Thyroid gland (tissue), 4 donors: ENCODE data around the gene ASCC3. TPM values are rescaled to one million over a fixed set of nuclear protein-coding genes. Genes with fewer than 3 reads are reported as not detected.

ENCODE experiments used
- DNase-seq, 2 donors: peaks; one replicate each; pipeline ENCODE4 v3.0.0-alpha.2; 2019
- H3K27ac ChIP-seq, 3 donors: fragments of 200-600 bp; sonication (generic); 1 replicate in 2 of 3; 2 replicates in 1 of 3; pipeline ENCODE4 v1.5.1; 2016 to 2019; ENCODE audit warnings: mild to moderate bottlenecking in 1 of 3, moderate library complexity in 1 of 3
- H3K27me3 ChIP-seq: fragments of 200-600 bp; sonication (generic); one replicate; pipeline ENCODE4 v1.5.1; 2019
- H3K36me3 ChIP-seq, 2 donors: fragments of 200-600 bp; sonication (generic); one replicate each; pipeline ENCODE4 v1.5.1; 2016 to 2019
- H3K4me1 ChIP-seq, 2 donors: fragments of 200-600 bp; sonication (generic); one replicate each; pipeline ENCODE4 v1.5.1; 2017 to 2019
- H3K4me3 ChIP-seq, 3 donors: fragments of 200-600 bp; sonication (generic); replicated peaks in 1 of 3; 1 replicate in 2 of 3; 2 replicates in 1 of 3; pipeline ENCODE4 v1.5.1; 2016; ENCODE audit warnings: mild to moderate bottlenecking in 1 of 3
- H3K9me3 ChIP-seq: fragments of 200-600 bp; sonication (generic); one replicate; pipeline ENCODE4 v1.5.1; 2017
- CTCF ChIP-seq, 6 experiments: fragments of 200-600 bp in 3 of 6; fragments of 450-650 bp in 3 of 6; sonication (generic) in 3 of 6; IDR thresholded peaks; one replicate each; pipeline ENCODE4 v1.5.1; 2016 to 2019; ENCODE audit warnings: antibody characterized with exemption in 6 of 6, mild to moderate bottlenecking in 2 of 6, inconsistent platforms in 1 of 6, moderate library complexity in 1 of 6
- POLR2A ChIP-seq, 2 donors: fragments of 450-650 bp; IDR thresholded peaks; one replicate each; pipeline ENCODE4 v1.6.1; 2017; ENCODE audit warnings: antibody characterized with exemption in 2 of 2, mild to moderate bottlenecking in 2 of 2, moderate library complexity in 1 of 2
- WGBS, 2 donors: methylation state at CpG; one replicate each; pipeline ENCODE4 v1.1.5; 2017; 5-methylcytosine and 5-hydroxymethylcytosine counted together
- intact Hi-C: fragments of 100-400 bp; cut with DNase I; formaldehyde crosslinking; loops from one replicate; pipeline ENCODE4 v1.15.1; 2023
- total RNA-seq, 4 donors: library from RNA; depleted of rRNA; stranded (reverse); fragments of >200 nt; gene quantifications; one replicate each; pipeline ENCODE4 v1.2.3, GENCODE V29; 2016

Gene ASCC3
- total RNA-seq, 4 donors from 2014 or later = 27.3 to 40.1 (median 33.8) TPM

DNA sequence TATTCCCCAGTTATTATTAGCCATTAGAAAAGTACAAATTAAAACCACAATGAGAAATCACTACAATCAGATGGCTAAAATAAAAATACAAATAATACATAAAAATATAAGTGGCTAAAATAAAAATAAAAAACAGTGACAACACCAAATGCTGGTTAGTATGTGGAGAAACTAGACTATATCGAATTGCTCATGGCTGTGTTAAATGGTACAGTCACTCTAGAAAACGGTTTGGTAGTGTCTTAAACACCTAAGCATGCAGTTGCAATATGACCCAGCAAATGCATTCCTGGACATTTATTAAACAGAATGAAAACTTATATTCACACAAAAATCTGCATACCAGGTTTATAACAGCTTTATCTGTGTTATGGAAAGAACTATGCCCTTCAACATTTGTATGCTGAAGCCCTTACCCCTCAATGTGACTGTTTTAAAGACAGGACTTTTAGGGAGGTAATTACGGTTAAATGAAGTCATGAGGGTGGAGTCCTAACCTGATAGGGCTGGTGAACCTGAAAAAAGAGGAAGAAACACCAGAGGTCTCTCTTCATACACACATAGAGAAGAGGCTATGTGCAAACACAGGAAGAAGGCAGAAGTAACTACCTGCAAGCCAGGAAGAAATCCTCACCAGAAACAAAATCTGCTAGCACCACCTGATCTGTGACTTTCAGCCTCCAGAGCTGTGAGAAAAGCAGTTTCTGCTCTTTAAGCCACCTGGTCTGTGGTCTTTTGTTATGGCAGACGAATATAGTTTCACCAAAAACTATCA, 84.9 kb downstream of the ASCC3 start:
- Histone ChIP-seq H3K36me3 (no peaks in the 10 kb centered on the region), H3K27me3 (no peaks in the 10 kb centered on the region), H3K27ac (no peak overlapping the region), H3K4me1 (no peaks in the 10 kb centered on the region), H3K4me3 (no peak overlapping the region), H3K9me3 (no peaks in the 10 kb centered on the region)
- intact Hi-C loops = no loop called here
- 95 to 97% methylated on average over 4 of the region's 4 CpGs for WGBS, 2 donors
- no peak for TF ChIP-seq CTCF (IDR thresholded peaks at IDR 0.05)
- TF ChIP-seq POLR2A (IDR thresholded peaks at IDR 0.05) = no peak
- DNase-seq = no peak

DNA sequence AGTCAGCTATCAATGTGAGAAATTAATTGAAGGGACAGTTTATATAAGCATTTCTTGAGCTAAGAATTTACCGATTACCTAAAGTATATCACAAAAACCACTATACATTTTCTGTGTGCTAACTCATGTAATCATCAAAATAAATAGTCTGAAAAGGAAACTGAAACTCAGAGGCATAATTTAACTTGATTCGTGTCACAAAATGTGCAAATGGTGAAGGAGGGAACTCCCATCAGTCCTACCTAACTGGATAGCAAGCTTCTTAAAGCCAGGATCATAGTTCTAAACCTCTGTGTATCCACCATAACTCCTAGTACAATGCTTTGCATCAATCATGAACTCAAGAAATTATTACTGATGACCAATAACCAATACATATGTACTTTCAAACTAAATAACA, 91.0 kb downstream of the ASCC3 start:
- Histone ChIP-seq H3K4me3 (no peak overlapping the region), H3K27me3 (no peaks in the 10 kb centered on the region), H3K36me3 (no peaks in the 10 kb centered on the region), H3K27ac (no peak overlapping the region), H3K4me1 (no peaks in the 10 kb centered on the region), H3K9me3 (no peaks in the 10 kb centered on the region)
- TF ChIP-seq POLR2A (IDR thresholded peaks at IDR 0.05) (no peak), CTCF (IDR thresholded peaks at IDR 0.05) (no peak)
- no peak for DNase-seq
- WGBS, 2 donors = 89 to 94% methylated on average over 2 of the region's 2 CpGs
- intact Hi-C loops = no loop called here

DNA sequence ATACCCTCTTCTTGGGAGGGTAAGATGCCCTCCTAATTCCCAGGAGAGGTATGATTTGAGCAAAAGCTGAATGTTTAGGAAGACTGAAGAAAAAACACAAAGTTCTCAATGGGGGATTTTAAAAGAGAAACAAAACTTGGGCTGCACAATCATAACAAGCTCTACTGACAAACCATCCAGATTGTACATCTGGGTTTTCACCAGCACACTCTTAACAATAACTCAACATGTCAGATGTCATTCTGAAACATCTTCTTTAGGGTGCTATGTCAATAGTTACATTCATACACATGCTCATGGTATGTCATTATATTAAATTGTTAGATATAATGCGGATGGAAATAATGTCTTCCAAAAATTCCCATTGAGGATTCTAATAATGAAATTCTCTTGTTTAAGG, 95.1 kb downstream of the ASCC3 start:
- intact Hi-C loops = no loop called here
- WGBS, 2 donors = 96 to 97% methylated on average over 1 of the region's 1 CpG
- H3K4me3 ChIP-seq = no peak overlapping the region
- no peak for DNase-seq
- H3K27me3 ChIP-seq = no peaks in the 10 kb centered on the region
- H3K27ac ChIP-seq = no peak overlapping the region
- H3K36me3 ChIP-seq = no peaks in the 10 kb centered on the region
- TF ChIP-seq CTCF (IDR thresholded peaks at IDR 0.05) = no peak
- no peak for TF ChIP-seq POLR2A (IDR thresholded peaks at IDR 0.05)
- H3K4me1 ChIP-seq = no peaks in the 10 kb centered on the region
- no peaks in the 10 kb centered on the region for H3K9me3 ChIP-seq

DNA sequence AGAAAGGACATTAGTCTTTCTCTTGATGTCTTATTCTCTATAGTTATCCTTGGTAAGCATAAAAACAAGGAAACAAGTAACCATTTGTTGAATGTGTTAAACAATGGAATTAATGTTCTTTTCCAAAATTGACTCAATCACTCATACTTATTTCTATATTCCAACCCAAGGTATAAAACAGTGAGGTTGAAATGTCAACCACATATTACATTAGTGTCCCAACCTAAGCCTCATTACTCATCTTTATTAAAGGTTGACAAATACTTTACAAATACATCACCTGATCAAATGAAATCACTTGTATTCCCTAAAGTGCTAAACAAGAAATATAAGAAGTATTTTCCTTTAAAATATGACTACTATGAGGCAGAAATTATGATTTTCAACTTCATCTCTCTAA, 100.5 kb downstream of the ASCC3 start:
- H3K36me3 ChIP-seq = no peaks in the 10 kb centered on the region
- DNase-seq = no peak
- no peaks in the 10 kb centered on the region for H3K27me3 ChIP-seq
- no peak overlapping the region for H3K27ac ChIP-seq
- TF ChIP-seq POLR2A (IDR thresholded peaks at IDR 0.05) = no peak
- TF ChIP-seq CTCF (IDR thresholded peaks at IDR 0.05) = no peak
- no peaks in the 10 kb centered on the region for H3K9me3 ChIP-seq
- no peak overlapping the region for H3K4me3 ChIP-seq
- intact Hi-C loops = no loop called here
- H3K4me1 ChIP-seq = no peaks in the 10 kb centered on the region

DNA sequence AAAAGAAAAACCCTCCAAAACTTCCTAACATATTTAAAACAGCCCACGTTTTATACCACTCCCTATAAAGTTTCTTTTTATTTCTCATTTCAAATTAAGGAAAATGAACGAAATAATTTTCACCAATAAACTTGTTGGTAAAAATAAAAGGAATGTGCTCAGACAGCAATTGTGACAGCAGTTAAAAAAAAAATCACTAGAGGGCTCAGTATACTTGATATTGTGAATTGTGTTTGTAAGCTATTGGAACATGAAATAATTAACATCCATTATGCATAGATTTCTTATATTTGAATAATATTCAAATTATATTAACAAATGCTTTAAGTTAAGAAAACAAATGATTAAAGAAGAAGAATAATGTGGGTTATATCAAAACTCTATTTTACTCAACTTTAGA, 105.5 kb downstream of the ASCC3 start:
- no peaks in the 10 kb centered on the region for H3K36me3 ChIP-seq
- TF ChIP-seq POLR2A (IDR thresholded peaks at IDR 0.05) (no peak), CTCF (IDR thresholded peaks at IDR 0.05) (peak in 2 of 6 experiments; percentile 29 to 37)
- no peaks in the 10 kb centered on the region for H3K27me3 ChIP-seq
- H3K27ac ChIP-seq = no peak overlapping the region
- H3K4me3 ChIP-seq = no peak overlapping the region
- no peaks in the 10 kb centered on the region for H3K4me1 ChIP-seq
- no peak for DNase-seq
- WGBS, 2 donors = 86 to 90% methylated on average over 2 of the region's 2 CpGs
- H3K9me3 ChIP-seq = no peaks in the 10 kb centered on the region
- intact Hi-C loops = no loop called here
